Right lobe of liver (tissue), 4 donors: ENCODE results near the gene KIAA2012.

Experiments
- POLR2A ChIP-seq: fragments of 450-650 bp; IDR thresholded peaks from one replicate; pipeline ENCODE4 v1.6.1; 2017; ENCODE audit warnings: antibody characterized with exemption, mild to moderate bottlenecking
- TF ChIP-seq, protein P1 (sequence below), 4 donors: fragments of 200-600 bp in 3 of 4; fragments of 450-650 bp in 1 of 4; IDR thresholded peaks; one replicate each; pipeline versions ENCODE4 v1.5.1 to v1.8.0; 2016 to 2022; ENCODE audit warnings: antibody characterized with exemption in 4 of 4, mild to moderate bottlenecking in 2 of 4
- donor health status: DM: no; HTN: no; CAD: no.
- donor health status: DM: no; HTN: no; CAD: no.
- donor health status: DM: no; HTN: yes; CAD: no.

DNA sequence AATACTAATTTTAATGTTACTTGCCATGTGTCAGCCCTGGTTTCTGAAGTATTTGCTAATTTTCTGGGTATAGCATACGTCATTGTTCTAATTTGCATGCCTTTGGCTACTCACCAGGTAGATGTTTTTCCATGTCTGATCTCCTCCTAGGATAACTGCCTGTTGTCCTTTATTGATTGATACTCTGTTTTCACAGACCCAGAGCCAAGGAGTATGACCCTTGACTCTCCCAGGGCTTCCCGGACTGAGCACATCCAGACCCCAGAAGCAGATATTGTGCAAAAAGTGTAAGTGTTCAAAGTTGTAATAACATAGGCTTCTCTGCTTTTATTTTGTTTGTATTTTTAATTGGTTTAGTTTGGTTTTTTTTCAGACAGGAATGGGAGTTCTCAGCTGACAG lies 111.5 kb downstream of the KIAA2012 start:
- TF ChIP-seq, protein P1, sequence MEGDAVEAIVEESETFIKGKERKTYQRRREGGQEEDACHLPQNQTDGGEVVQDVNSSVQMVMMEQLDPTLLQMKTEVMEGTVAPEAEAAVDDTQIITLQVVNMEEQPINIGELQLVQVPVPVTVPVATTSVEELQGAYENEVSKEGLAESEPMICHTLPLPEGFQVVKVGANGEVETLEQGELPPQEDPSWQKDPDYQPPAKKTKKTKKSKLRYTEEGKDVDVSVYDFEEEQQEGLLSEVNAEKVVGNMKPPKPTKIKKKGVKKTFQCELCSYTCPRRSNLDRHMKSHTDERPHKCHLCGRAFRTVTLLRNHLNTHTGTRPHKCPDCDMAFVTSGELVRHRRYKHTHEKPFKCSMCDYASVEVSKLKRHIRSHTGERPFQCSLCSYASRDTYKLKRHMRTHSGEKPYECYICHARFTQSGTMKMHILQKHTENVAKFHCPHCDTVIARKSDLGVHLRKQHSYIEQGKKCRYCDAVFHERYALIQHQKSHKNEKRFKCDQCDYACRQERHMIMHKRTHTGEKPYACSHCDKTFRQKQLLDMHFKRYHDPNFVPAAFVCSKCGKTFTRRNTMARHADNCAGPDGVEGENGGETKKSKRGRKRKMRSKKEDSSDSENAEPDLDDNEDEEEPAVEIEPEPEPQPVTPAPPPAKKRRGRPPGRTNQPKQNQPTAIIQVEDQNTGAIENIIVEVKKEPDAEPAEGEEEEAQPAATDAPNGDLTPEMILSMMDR (IDR thresholded peaks at IDR 0.05) = no peak
- TF ChIP-seq POLR2A = no peak
